Nephron progenitor cell (in vitro differentiated cells): Measurements from ENCODE around the gene EEF1A2.
A peak's percentile ranks its signal among the peaks of the same experiment; 100 is the strongest.

Source experiments
- DNase-seq: peaks from one replicate; pipeline ENCODE4 v3.0.0; 2021
- H3K27ac Mint-ChIP-seq: 2 replicates; pipeline ENCODE4 v1.8.0; 2021; ENCODE audit warnings: mild to moderate bottlenecking, moderate library complexity, mixed read lengths
- H3K27me3 Mint-ChIP-seq: 2 replicates; pipeline ENCODE4 v1.8.0; 2021; ENCODE audit warnings: mild to moderate bottlenecking, low read depth, mixed read lengths; ENCODE audit not compliant: poor library complexity
- H3K36me3 Mint-ChIP-seq: 2 replicates; pipeline ENCODE4 v1.8.0; 2021; ENCODE audit warnings: low read depth, mixed read lengths
- H3K4me1 Mint-ChIP-seq: 2 replicates; pipeline ENCODE4 v1.8.0; 2021; ENCODE audit warnings: mixed read lengths
- H3K4me3 Mint-ChIP-seq: 2 replicates; pipeline ENCODE4 v1.8.0; 2021; ENCODE audit warnings: mild to moderate bottlenecking, moderate library complexity, mixed read lengths
- H3K9me3 Mint-ChIP-seq: 2 replicates; pipeline ENCODE4 v1.8.0; 2021; ENCODE audit warnings: mild to moderate bottlenecking, moderate library complexity, mixed read lengths
- TF ChIP-seq, protein P1 (sequence below): fragments of 200-600 bp; sonication (generic); IDR thresholded peaks from 2 replicates; pipeline ENCODE4 v1.5.0; 2021; ENCODE audit warnings: antibody characterized with exemption

Gene EEF1A2

DNA sequence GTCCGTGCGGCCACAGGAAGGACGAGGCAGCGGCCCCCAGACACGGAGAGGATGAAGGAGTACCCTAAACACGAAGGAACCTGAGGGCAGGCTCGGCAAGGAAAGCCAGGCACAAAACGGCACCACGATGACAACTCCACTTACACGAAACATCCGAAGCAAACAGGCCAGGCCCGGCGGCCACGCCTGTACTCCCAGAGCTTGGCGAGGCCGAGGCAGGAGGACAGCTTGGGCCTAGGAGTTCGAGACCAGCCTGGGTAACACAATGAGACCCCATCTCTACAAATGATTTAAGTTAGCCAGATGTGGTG, 39.9 kb downstream of the EEF1A2 start:
- Mint-ChIP-seq H3K36me3 (no peaks in the 10 kb centered on the region), H3K4me3 (no peak overlapping the region), H3K4me1 (peaks cover 28% of the 10 kb centered on the region), H3K27me3 (peaks cover 20% of the 10 kb centered on the region), H3K27ac (peak overlapping the region; percentile 54), H3K9me3 (no peaks in the 10 kb centered on the region)
- no peak for DNase-seq
- TF ChIP-seq, protein P1, sequence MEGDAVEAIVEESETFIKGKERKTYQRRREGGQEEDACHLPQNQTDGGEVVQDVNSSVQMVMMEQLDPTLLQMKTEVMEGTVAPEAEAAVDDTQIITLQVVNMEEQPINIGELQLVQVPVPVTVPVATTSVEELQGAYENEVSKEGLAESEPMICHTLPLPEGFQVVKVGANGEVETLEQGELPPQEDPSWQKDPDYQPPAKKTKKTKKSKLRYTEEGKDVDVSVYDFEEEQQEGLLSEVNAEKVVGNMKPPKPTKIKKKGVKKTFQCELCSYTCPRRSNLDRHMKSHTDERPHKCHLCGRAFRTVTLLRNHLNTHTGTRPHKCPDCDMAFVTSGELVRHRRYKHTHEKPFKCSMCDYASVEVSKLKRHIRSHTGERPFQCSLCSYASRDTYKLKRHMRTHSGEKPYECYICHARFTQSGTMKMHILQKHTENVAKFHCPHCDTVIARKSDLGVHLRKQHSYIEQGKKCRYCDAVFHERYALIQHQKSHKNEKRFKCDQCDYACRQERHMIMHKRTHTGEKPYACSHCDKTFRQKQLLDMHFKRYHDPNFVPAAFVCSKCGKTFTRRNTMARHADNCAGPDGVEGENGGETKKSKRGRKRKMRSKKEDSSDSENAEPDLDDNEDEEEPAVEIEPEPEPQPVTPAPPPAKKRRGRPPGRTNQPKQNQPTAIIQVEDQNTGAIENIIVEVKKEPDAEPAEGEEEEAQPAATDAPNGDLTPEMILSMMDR: no peak

DNA sequence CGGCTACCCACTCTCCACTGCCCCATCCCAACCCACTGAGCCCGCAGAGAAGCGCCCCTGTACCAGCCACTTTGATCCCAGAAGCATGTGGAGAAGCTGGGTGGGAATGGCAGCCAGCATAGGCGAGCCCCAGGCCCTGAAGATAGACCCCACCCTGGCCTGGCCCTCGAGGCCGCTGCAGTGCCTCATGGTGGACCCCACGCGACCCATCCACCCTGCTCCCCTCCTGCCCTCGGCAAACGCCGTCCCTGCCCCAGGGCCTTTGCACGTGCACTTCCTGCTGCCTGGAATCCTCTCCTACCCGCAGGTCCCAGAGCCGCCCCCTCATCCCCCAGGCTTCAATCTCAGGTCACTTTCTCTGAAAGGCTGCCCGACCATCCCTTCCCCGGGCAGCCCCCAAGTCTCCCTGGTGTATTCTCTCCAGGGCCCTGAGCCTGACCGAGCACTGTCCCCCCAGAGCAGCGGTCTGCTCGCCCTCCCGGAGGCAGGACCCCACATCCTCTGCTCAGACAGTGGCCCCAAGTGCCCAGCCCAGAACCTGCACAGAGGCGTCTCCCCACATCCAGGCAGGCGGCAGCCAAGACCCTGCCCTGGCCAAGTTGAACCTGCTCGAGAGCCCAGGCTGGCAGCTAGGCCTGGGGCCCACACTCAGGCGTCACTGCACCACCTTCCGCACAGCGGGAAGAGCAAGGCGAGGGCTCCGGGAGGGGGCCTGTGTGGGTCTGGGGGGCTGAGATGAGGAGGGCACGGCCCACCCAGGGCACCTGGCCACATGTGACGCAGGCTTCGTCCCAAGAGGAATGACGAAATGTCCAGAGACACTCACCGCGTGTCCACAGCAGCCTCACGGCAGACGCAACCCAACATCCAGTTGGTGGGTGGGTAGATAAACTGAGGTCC, 40.5 kb downstream of the EEF1A2 start:
- Mint-ChIP-seq H3K36me3 (no peaks in the 10 kb centered on the region), H3K27me3 (peaks cover 18% of the 10 kb centered on the region), H3K27ac (no peak overlapping the region), H3K9me3 (no peaks in the 10 kb centered on the region), H3K4me1 (peaks cover 28% of the 10 kb centered on the region), H3K4me3 (no peak overlapping the region)
- TF ChIP-seq, protein P1: no peak
- DNase-seq: no peak

DNA sequence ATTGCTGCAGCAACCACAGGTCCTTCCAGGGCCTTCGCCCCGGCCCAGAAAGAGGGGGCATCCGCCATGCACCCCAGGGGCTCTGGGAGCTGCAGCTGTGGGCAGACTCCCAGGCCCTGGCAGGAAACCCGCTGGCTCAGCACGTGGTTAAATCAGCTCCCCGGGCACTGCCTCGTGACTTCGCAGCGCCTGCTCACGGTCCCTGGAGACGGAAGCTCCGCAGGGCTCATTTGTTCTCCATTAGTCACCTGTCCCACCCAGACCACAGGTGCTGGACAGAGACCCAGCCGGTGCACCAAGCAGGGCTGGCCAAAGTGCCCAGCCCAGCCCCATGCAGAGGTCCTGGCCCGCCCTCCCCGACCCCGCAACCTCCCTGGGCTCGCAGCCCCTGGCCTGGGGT, 41.1 kb downstream of the EEF1A2 start:
- DNase-seq: no peak
- Mint-ChIP-seq H3K36me3 (no peaks in the 10 kb centered on the region), H3K27me3 (peaks cover 16% of the 10 kb centered on the region), H3K4me3 (no peak overlapping the region), H3K27ac (no peak overlapping the region), H3K4me1 (peaks cover 27% of the 10 kb centered on the region), H3K9me3 (no peaks in the 10 kb centered on the region)
- TF ChIP-seq, protein P1: no peak

DNA sequence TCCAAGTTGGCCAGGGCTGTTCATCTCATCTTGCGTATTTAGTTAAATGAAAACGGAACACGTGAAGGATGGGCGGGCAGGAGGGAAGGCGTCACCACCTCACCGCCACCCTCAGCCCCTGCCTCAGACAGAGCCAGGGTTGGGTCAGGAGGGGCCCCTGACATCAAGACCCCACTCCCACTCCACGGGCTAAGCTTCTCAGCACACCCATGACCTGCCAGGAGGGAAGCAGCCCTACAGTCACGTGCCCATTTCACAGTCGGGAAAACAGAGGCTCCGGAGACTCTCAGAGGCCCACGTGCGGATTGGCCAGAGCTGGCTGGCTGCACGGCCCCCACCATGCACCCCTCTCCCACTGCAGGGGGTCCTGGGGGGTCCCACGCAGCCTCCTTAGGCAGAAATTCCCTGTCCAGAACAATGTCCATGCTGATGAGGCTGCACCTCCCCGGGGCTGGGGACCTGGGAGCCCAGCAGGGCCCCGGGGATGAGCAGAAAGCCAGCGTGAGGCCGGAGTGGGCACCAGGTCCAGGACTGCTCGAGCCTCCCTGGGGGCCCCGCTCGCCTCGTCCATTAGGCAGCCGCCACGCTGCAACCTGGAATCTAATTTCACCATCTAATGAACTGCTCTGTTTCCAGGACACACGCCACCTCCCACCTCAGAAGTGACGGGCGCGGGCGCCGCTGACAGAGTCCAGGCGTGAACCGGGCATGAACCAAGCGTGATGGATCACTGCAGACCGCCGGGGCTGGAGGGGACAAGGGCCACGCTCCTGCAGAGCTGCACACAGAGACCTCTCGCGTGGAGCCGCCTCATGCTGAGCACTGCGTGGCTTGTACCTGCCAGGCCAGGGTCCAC, 42.2 kb downstream of the EEF1A2 start:
- H3K4me1 Mint-ChIP-seq: peaks cover 31% of the 10 kb centered on the region
- no peaks in the 10 kb centered on the region for H3K9me3 Mint-ChIP-seq
- H3K4me3 Mint-ChIP-seq: no peak overlapping the region
- TF ChIP-seq, protein P1: no peak
- H3K27me3 Mint-ChIP-seq: peaks cover 11% of the 10 kb centered on the region
- no peaks in the 10 kb centered on the region for H3K36me3 Mint-ChIP-seq
- no peak for DNase-seq
- no peak overlapping the region for H3K27ac Mint-ChIP-seq

DNA sequence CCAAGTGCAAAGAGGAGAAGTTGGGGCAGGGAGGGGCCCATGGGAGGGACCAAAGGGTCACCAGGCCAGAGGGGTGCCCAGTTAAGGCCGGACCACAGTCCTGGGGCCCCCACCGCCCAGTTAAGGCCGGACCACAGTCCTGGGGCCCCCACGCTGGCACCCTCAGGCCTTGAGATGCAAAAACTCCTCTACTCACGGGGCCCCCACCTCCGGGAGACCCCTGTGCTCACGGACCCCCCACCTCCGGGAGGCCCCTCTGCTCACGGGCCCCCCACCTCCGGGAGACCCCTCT, 43.4 kb downstream of the EEF1A2 start:
- H3K27ac Mint-ChIP-seq: no peak overlapping the region
- no peak overlapping the region for H3K4me3 Mint-ChIP-seq
- H3K36me3 Mint-ChIP-seq: no peaks in the 10 kb centered on the region
- peaks cover 31% of the 10 kb centered on the region for H3K4me1 Mint-ChIP-seq
- DNase-seq: no peak
- H3K9me3 Mint-ChIP-seq: no peaks in the 10 kb centered on the region
- TF ChIP-seq, protein P1: no peak
- H3K27me3 Mint-ChIP-seq: peaks cover 11% of the 10 kb centered on the region
